Mesenchymal stem cell (in vitro differentiated cells and primary cell): ENCODE data around the gene HES7.

ENCODE experiments used
- DNase-seq: peaks from one replicate; pipeline ENCODE4 v3.0.0-alpha.2; 2013
- H2AFZ ChIP-seq: one replicate; pipeline ENCODE4 v1.6.1; 2013; ENCODE audit warnings: low read depth, mild to moderate bottlenecking, control low read depth, inconsistent platforms, low read length, moderate library complexity
- H2AK5ac ChIP-seq: 2 replicates; pipeline ENCODE4 v1.6.1; 2013; ENCODE audit warnings: low read length, moderate library complexity, mild to moderate bottlenecking, inconsistent platforms; ENCODE audit not compliant: severe bottlenecking
- H2BK120ac ChIP-seq: one replicate; pipeline ENCODE4 v1.6.1; 2013; ENCODE audit warnings: low read depth, mild to moderate bottlenecking, inconsistent platforms, low read length, moderate library complexity
- H2BK12ac ChIP-seq, 2 experiments: one replicate each; pipeline ENCODE4 v1.6.1; 2013; ENCODE audit warnings: inconsistent platforms in 2 of 2, low read length in 2 of 2, mild to moderate bottlenecking in 2 of 2, moderate library complexity in 2 of 2, control low read depth in 1 of 2
- H2BK15ac ChIP-seq: one replicate; pipeline ENCODE4 v1.6.1; 2013; ENCODE audit warnings: mild to moderate bottlenecking, low read depth, inconsistent platforms; ENCODE audit not compliant: poor library complexity, severe bottlenecking
- H2BK5ac ChIP-seq: 2 replicates; pipeline ENCODE4 v1.6.1; 2013; ENCODE audit warnings: low read depth, mild to moderate bottlenecking, low read length, control low read depth, inconsistent platforms; ENCODE audit not compliant: poor library complexity, severe bottlenecking
- H3K14ac ChIP-seq, 2 experiments: one replicate each; pipeline ENCODE4 v1.6.1; 2013; ENCODE audit warnings: inconsistent platforms in 2 of 2, low read length in 2 of 2, control low read depth in 1 of 2, mild to moderate bottlenecking in 1 of 2, moderate library complexity in 1 of 2
- H3K18ac ChIP-seq, 2 experiments: one replicate each; pipeline ENCODE4 v1.6.1; 2013; ENCODE audit warnings: inconsistent platforms in 2 of 2, low read length in 2 of 2, control low read depth in 1 of 2, low read depth in 1 of 2, mild to moderate bottlenecking in 1 of 2
- H3K23ac ChIP-seq, 2 experiments: one replicate each; pipeline ENCODE4 v1.6.1; 2013; ENCODE audit warnings: inconsistent platforms in 2 of 2, low read length in 2 of 2, mild to moderate bottlenecking in 2 of 2, moderate library complexity in 2 of 2, control low read depth in 1 of 2
- H3K27ac ChIP-seq: 2 replicates; pipeline ENCODE4 v1.5.1; 2013; ENCODE audit warnings: mild to moderate bottlenecking, moderate library complexity, low read length, control low read depth, inconsistent platforms; ENCODE audit not compliant: poor library complexity, severe bottlenecking
- H3K27me3 ChIP-seq, 2 experiments: 2 replicates each; pipeline versions ENCODE4 v1.6.1 to v1.7.0; 2013; ENCODE audit warnings: low read length in 2 of 2, mild to moderate bottlenecking in 2 of 2, moderate library complexity in 2 of 2, control low read depth in 1 of 2, inconsistent platforms in 1 of 2; ENCODE audit not compliant: control insufficient read depth in 1 of 2, insufficient read depth in 1 of 2
- H3K36me3 ChIP-seq, 2 experiments: 2 replicates each; pipeline versions ENCODE4 v1.6.1 to v1.7.0; 2013; ENCODE audit warnings: low read length in 2 of 2, control low read depth in 1 of 2, inconsistent platforms in 1 of 2, low read depth in 1 of 2, mild to moderate bottlenecking in 1 of 2; ENCODE audit not compliant: insufficient read depth in 2 of 2, control insufficient read depth in 1 of 2
- H3K4ac ChIP-seq, 2 experiments: one replicate each; pipeline ENCODE4 v1.6.1; 2013; ENCODE audit warnings: inconsistent platforms in 2 of 2, low read length in 2 of 2, mild to moderate bottlenecking in 2 of 2, moderate library complexity in 2 of 2, control low read depth in 1 of 2, low read depth in 1 of 2
- H3K4me1 ChIP-seq: 2 replicates; pipeline ENCODE4 v1.6.1; 2013; ENCODE audit warnings: low read depth, low read length, control low read depth; ENCODE audit not compliant: control insufficient read depth, insufficient read depth
- H3K4me2 ChIP-seq: 2 replicates; pipeline ENCODE4 v1.6.1; 2013; ENCODE audit warnings: low read length, mild to moderate bottlenecking, inconsistent platforms; ENCODE audit not compliant: poor library complexity, severe bottlenecking
- H3K4me3 ChIP-seq, 2 experiments: 2 replicates each; pipeline versions ENCODE4 v1.5.1 to v1.7.0; 2013; ENCODE audit warnings: low read length in 2 of 2, mild to moderate bottlenecking in 2 of 2, control low read depth in 1 of 2, low read depth in 1 of 2; ENCODE audit not compliant: insufficient read depth in 1 of 2
- H3K79me1 ChIP-seq: replicated peaks from 2 replicates; pipeline ENCODE4 v1.6.1; 2013; ENCODE audit warnings: mild to moderate bottlenecking, control low read depth, low read length, inconsistent platforms; ENCODE audit not compliant: poor library complexity, severe bottlenecking
- H3K9ac ChIP-seq: 2 replicates; pipeline ENCODE4 v1.7.0; 2013; ENCODE audit warnings: mild to moderate bottlenecking, low read length, moderate library complexity
- H3K9me3 ChIP-seq: 2 replicates; pipeline ENCODE4 v1.7.0; 2013; ENCODE audit warnings: mild to moderate bottlenecking, low read length; ENCODE audit not compliant: control insufficient read depth
- H4K8ac ChIP-seq: one replicate; pipeline ENCODE4 v1.6.1; 2013; ENCODE audit warnings: inconsistent platforms, mild to moderate bottlenecking, low read length, moderate library complexity
- H4K91ac ChIP-seq: one replicate; pipeline ENCODE4 v1.6.1; 2013; ENCODE audit warnings: mild to moderate bottlenecking, low read length, inconsistent platforms
- WGBS: methylation state at CpG from one replicate; pipeline ENCODE4 v1.1.7; 2013; ENCODE audit warnings: mixed read lengths; 5-methylcytosine and 5-hydroxymethylcytosine counted together

HES7 gene

DNA sequence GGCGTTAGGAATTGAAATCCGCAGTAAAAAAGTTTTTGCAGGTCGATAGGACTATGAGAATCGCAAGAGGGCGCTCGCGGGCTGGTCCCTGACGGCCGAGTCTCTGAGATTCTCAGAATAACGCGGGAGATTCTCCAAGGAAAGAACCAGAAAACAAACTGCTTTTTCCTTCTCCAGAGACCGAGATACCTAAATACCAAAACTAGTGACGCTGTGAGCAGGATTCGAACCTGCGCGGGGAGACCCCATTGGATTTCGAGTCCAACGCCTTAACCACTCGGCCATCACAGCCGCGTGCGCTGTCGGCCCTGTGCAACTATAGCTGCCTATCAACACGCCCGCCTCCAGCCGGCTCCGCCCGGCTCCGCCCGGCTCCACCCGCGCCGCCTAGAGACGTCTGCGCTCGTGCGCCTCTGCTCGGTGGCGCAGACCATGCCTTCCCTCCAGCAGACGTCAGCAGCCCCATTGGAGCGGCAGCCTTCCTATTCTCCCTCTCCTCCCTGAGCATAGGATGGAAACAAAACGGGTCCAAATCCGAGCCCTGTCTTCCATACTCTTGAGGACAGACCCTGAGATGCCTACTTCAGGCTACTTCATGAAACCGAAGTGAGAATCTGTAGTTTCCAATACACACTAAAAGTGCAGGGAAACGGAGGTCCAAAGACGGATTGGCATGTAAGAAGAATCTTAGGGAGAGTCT, 14.9 kb upstream of the HES7 start:
- no peak overlapping the region for H3K4ac ChIP-seq
- H3K27ac ChIP-seq, result peak overlapping the region; percentile 82
- H2AK5ac ChIP-seq, result no peak overlapping the region
- no peak overlapping the region for H2BK120ac ChIP-seq
- H3K9ac ChIP-seq, result peak overlapping the region; percentile 93
- H4K91ac ChIP-seq, result no peak overlapping the region
- H2BK5ac ChIP-seq, result no peak overlapping the region
- under 1% methylated on average over 46 of the region's 46 CpGs for WGBS
- no peak overlapping the region for H4K8ac ChIP-seq
- H3K18ac ChIP-seq, result no peak overlapping the region
- H2BK15ac ChIP-seq, result no peak overlapping the region
- no peaks in the 10 kb centered on the region for H3K27me3 ChIP-seq
- peaks cover 5% of the 10 kb centered on the region for H3K4me1 ChIP-seq
- H3K4me2 ChIP-seq, result peak overlapping the region; percentile 70
- H3K79me1 ChIP-seq, result peaks cover 2% of the 10 kb centered on the region
- H3K4me3 ChIP-seq, result peak overlapping the region; percentile 52 to 81
- peak; percentile 98 for DNase-seq
- H2AFZ ChIP-seq, result no peak overlapping the region
- no peak overlapping the region for H3K23ac ChIP-seq
- H3K14ac ChIP-seq, result no peak overlapping the region
- H3K9me3 ChIP-seq, result no peaks in the 10 kb centered on the region
- peaks cover 34 to 42% of the 10 kb centered on the region in 2 experiments for H3K36me3 ChIP-seq
- H2BK12ac ChIP-seq, result no peak overlapping the region

DNA sequence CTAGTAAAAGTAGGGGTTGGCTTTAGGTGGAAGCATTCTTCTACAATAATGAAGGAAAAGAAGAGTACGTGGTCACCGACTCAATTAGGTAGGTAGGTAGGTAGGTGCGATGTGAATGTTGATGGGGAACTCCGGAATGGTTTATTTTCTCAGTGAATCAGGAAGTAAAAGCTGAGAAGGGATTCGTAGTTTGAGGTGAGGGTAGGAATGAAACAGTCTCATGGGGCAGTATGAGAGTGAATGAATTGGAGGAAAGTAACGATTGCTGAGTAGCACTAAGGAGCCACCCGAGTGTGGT, 14.4 kb upstream of the HES7 start:
- WGBS, result 7% methylated on average over 7 of the region's 7 CpGs
- H3K4me1 ChIP-seq, result peaks cover 5% of the 10 kb centered on the region
- H3K18ac ChIP-seq, result no peak overlapping the region
- peaks cover 31 to 37% of the 10 kb centered on the region in 2 experiments for H3K36me3 ChIP-seq
- H3K79me1 ChIP-seq, result peaks cover 2% of the 10 kb centered on the region
- no peak for DNase-seq
- no peak overlapping the region for H2BK12ac ChIP-seq
- peak overlapping the region; percentile 30 for H4K8ac ChIP-seq
- H3K4ac ChIP-seq, result no peak overlapping the region
- no peak overlapping the region for H2BK5ac ChIP-seq
- peak overlapping the region; percentile 66 for H3K9ac ChIP-seq
- no peaks in the 10 kb centered on the region for H3K9me3 ChIP-seq
- no peak overlapping the region for H2AK5ac ChIP-seq
- H3K4me3 ChIP-seq, result peak overlapping the region in 1 of 2 experiments; percentile 65
- H3K27ac ChIP-seq, result peak overlapping the region; percentile 28
- H3K4me2 ChIP-seq, result peak overlapping the region; percentile 68
- H2AFZ ChIP-seq, result no peak overlapping the region
- no peak overlapping the region for H2BK15ac ChIP-seq
- no peak overlapping the region for H3K14ac ChIP-seq
- H2BK120ac ChIP-seq, result no peak overlapping the region
- H3K27me3 ChIP-seq, result no peaks in the 10 kb centered on the region
- no peak overlapping the region for H4K91ac ChIP-seq
- H3K23ac ChIP-seq, result no peak overlapping the region

DNA sequence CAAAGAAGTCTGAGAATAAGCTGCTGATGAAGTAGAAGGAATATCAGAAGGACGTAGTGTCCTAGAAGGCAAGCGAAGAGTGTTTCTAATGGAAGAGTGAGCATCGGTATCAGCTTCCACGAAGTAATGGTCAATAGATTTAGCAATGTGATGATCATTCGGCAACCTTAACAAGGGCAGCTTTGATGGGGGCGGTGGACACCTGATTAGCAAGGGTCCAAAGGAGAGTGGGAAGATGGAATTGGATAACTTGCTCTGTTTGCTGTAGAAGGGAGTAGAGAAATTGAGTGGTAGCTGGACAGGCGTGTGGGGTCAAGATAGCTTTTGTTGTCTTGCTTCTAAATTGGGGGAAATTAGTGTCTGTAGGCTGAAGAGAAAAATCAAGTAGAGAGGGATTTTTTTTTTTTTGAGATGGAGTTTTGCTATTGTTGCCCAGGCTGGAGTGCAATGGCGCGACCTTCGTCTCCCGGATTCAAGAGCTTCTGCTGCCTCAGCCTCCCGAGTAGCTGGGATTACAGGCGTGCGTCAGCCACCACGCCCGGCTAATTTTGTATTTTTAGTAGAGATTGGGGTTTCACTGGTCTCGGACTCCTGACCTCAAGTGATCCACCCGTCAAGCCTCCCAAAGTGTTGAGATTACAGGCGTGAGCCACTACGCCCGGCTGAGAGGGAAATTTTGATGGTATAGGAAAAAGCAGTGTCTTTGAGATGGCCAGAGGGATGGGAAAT, 13.9 kb upstream of the HES7 start:
- H4K8ac ChIP-seq, result peak overlapping the region; percentile 36
- no peak overlapping the region for H2BK15ac ChIP-seq
- DNase-seq, result peak; percentile 38
- no peaks in the 10 kb centered on the region for H3K27me3 ChIP-seq
- H3K14ac ChIP-seq, result no peak overlapping the region
- 30% methylated on average over 21 of the region's 21 CpGs for WGBS
- no peak overlapping the region for H2BK5ac ChIP-seq
- H3K4me1 ChIP-seq, result peaks cover 5% of the 10 kb centered on the region
- H3K4me2 ChIP-seq, result peak overlapping the region; percentile 68
- H3K9me3 ChIP-seq, result no peaks in the 10 kb centered on the region
- peaks cover 30 to 31% of the 10 kb centered on the region in 2 experiments for H3K36me3 ChIP-seq
- no peak overlapping the region for H2BK12ac ChIP-seq
- H3K9ac ChIP-seq, result peak overlapping the region; percentile 66
- no peak overlapping the region for H4K91ac ChIP-seq
- no peak overlapping the region for H3K23ac ChIP-seq
- no peak overlapping the region for H2AK5ac ChIP-seq
- no peak overlapping the region for H2AFZ ChIP-seq
- H3K18ac ChIP-seq, result no peak overlapping the region
- no peak overlapping the region for H3K4ac ChIP-seq
- H3K79me1 ChIP-seq, result peaks cover 2% of the 10 kb centered on the region
- H2BK120ac ChIP-seq, result no peak overlapping the region
- peak overlapping the region; percentile 14 to 65 for H3K4me3 ChIP-seq
- H3K27ac ChIP-seq, result peak overlapping the region; percentile 28

DNA sequence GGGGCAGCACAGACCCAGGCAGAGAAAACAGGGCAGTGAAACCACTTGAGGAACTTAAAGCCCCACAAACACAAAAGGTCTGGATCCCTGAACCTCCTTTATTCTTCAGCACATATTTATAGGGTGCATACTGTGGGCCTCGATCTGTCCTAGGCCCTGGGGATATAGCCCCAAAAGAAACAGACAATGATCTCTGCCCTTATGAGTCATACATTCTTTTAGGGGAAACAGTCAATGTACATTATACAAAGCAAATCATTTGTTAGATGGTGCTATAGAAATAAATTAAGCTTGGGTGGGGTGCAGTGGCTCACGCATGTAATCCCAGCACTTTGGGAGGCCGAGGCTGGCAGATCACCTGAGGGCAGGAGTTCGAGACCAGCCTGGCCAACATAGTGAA, 10.0 kb upstream of the HES7 start:
- Histone ChIP-seq H3K4ac (no peak overlapping the region), H4K8ac (no peak overlapping the region), H2BK120ac (no peak overlapping the region), H2AK5ac (no peak overlapping the region), H4K91ac (no peak overlapping the region), H2BK15ac (no peak overlapping the region), H3K4me1 (peaks cover 3% of the 10 kb centered on the region), H3K23ac (no peak overlapping the region), H3K4me2 (no peak overlapping the region), H3K79me1 (no peaks in the 10 kb centered on the region), H2AFZ (no peak overlapping the region), H3K9ac (no peak overlapping the region), H2BK12ac (no peak overlapping the region), H3K18ac (no peak overlapping the region), H3K36me3 (no peaks in the 10 kb centered on the region), H3K27ac (no peak overlapping the region), H3K14ac (no peak overlapping the region), H3K9me3 (no peaks in the 10 kb centered on the region), H2BK5ac (no peak overlapping the region), H3K4me3 (no peak overlapping the region), H3K27me3 (peaks cover 0 to 4% of the 10 kb centered on the region in 2 experiments)
- WGBS, result 65% methylated on average over 4 of the region's 4 CpGs
- DNase-seq, result no peak
